Coronary artery (tissue), 2 donors: ENCODE results near the gene EIF2B1.

ENCODE experiments used
- DNase-seq: peaks from one replicate; pipeline ENCODE4 v3.0.0-alpha.2; 2017; ENCODE audit warnings: low spot score
- H3K27ac ChIP-seq, 2 donors: fragments of 200-600 bp; sonication (generic); one replicate each; pipeline ENCODE4 v1.5.1; 2016 to 2019
- H3K4me3 ChIP-seq: fragments of 200-600 bp; sonication (generic); 2 replicates; pipeline ENCODE4 v1.5.1; 2016; ENCODE audit warnings: mild to moderate bottlenecking, moderate library complexity
- TF ChIP-seq, protein P1 (sequence below): fragments of 200-600 bp; sonication (generic); IDR thresholded peaks from one replicate; pipeline ENCODE4 v1.5.1; 2019; ENCODE audit warnings: antibody characterized with exemption

Gene EIF2B1

DNA sequence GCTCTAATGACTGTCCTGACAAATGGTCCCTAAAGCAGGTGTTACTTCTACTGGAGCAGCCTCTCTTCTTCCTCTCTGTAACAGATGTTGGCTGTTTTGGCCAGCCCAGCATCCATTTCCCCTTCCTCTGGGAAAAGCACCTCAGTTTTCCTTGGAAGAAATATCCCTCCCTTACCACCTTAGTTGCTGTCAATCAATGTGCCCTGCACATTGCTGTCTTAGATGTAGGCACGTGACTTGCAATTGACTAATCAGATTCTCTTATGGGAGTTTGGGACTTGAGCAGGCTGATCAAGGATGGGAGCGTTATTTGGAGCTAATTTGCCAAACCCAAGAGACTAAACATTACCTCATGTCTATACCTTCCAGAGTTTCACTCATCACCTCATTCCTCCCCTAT, 61.1 kb downstream of the EIF2B1 start:
- Histone ChIP-seq H3K27ac (no peak overlapping the region), H3K4me3 (no peak overlapping the region)
- TF ChIP-seq, protein P1, sequence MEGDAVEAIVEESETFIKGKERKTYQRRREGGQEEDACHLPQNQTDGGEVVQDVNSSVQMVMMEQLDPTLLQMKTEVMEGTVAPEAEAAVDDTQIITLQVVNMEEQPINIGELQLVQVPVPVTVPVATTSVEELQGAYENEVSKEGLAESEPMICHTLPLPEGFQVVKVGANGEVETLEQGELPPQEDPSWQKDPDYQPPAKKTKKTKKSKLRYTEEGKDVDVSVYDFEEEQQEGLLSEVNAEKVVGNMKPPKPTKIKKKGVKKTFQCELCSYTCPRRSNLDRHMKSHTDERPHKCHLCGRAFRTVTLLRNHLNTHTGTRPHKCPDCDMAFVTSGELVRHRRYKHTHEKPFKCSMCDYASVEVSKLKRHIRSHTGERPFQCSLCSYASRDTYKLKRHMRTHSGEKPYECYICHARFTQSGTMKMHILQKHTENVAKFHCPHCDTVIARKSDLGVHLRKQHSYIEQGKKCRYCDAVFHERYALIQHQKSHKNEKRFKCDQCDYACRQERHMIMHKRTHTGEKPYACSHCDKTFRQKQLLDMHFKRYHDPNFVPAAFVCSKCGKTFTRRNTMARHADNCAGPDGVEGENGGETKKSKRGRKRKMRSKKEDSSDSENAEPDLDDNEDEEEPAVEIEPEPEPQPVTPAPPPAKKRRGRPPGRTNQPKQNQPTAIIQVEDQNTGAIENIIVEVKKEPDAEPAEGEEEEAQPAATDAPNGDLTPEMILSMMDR = no peak
- no peak for DNase-seq

DNA sequence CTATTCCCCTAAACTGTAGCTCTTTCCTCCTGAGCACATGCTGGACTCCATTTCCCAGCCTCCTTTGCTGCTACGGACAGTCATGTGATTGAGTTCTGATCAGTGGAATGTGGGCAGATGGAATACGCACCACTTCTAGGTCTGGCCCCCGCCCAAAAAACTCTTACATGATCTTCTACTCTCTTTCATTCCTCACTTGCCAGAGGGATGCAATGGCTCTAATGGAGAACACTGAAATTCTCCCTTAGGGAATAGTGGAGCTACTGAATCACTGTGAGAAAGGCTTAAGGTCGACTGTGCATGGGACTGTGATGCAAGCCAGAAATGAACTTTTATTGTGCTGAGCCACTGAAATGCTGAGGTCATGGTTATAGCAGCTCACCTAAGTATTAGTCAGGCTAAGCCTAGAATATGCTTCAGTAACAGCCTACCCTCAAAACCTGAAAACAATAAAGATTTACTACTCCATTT, 62.1 kb downstream of the EIF2B1 start:
- Histone ChIP-seq H3K4me3 (peak overlapping the region; percentile 30), H3K27ac (peak overlapping the region in 1 of 2 donors; percentile 11)
- TF ChIP-seq, protein P1 = no peak
- peak; percentile 76 for DNase-seq
